K562 (cell line): ENCODE measurements around the gene ERRFI1. TPM values are rescaled to one million over a fixed set of nuclear protein-coding genes. Genes with fewer than 3 reads are reported as not detected.

Experiments used
- ARID4B ChIP-seq: sonication (generic); formaldehyde crosslinking; IDR thresholded peaks from 2 replicates; pipeline ENCODE4 v1.8.0; 2022; ENCODE audit warnings: mild to moderate bottlenecking, missing genetic modification reagents
- HMG20B ChIP-seq: fragments of 250-450 bp; sonication (Bioruptor Pico); IDR thresholded peaks from 2 replicates; pipeline ENCODE4 v1.5.0; 2021; ENCODE audit warnings: mild to moderate bottlenecking
- MIER1 ChIP-seq: fragments of 450-650 bp; IDR thresholded peaks from 2 replicates; pipeline ENCODE4 v1.6.1; 2016; ENCODE audit warnings: antibody characterized with exemption, mild to moderate bottlenecking, low read depth
- NCOA1 ChIP-seq: fragments of 450-650 bp; IDR thresholded peaks from 2 replicates; pipeline ENCODE4 v1.6.1; 2016; ENCODE audit warnings: low read depth
- ZBTB43 ChIP-seq: sonication (generic); formaldehyde crosslinking; IDR thresholded peaks from 2 replicates; pipeline ENCODE4 v1.8.0; 2023; ENCODE audit warnings: mild to moderate bottlenecking, missing genetic modification reagents
- ZNF175 ChIP-seq: fragments of 200-800 bp; sonication (Bioruptor generic); IDR thresholded peaks from 2 replicates; pipeline ENCODE4 v1.6.1; 2016; ENCODE audit warnings: low read depth, mild to moderate bottlenecking, missing genetic modification characterization, missing compliant biosample characterization
- ZNF318 ChIP-seq, 2 experiments: fragments of 450-650 bp; IDR thresholded peaks; 2 replicates each; pipeline ENCODE4 v1.6.1; 2016; ENCODE audit warnings: mild to moderate bottlenecking in 2 of 2, borderline replicate concordance in 1 of 2, low read depth in 1 of 2, moderate library complexity in 1 of 2
- polyA plus RNA-seq, 8 experiments: library from polyadenylated mRNA; depleted of rRNA in 4 of 8; stranded (reverse) in 5 of 8; unstranded in 3 of 8; fragments of >200 nt; fragmentation: Nextera tagmentation in 2 of 8; fragmentation: Illumina TruSeq in 1 of 8; extraction: Ambion mirVana in 2 of 8; extraction: Trizol in 1 of 8; gene quantifications; 2 replicates each; pipeline versions ENCODE4 v1.2.1 to v1.2.3, GENCODE V29; 2011 to 2014; ENCODE audit warnings: inconsistent platforms in 1 of 8, missing spikeins in 1 of 8
- total RNA-seq, 7 experiments: library from RNA; depleted of rRNA in 6 of 7; stranded (reverse); fragments of >200 nt in 6 of 7; fragmentation: Illumina TruSeq in 2 of 7; extraction: Trizol in 2 of 7; gene quantifications; 2 replicates each; pipeline versions ENCODE4 v1.2.1 to v1.2.3, GENCODE V29; 2011 to 2021; ENCODE audit warnings: low replicate concordance in 1 of 7
- TF ChIP-seq, protein P1 (sequence below): fragments of 250-450 bp; sonication (Bioruptor Pico); IDR thresholded peaks from 2 replicates; pipeline ENCODE4 v1.4.0; 2020; ENCODE audit warnings: mild to moderate bottlenecking, moderate library complexity

Gene ERRFI1
- total and polyA plus RNA-seq, 9 of the 15 experiments (the other 6 are each of a cell fraction or from before 2014, with no cell fraction given) = 0.67 to 4.4 (median 1.1) TPM

DNA sequence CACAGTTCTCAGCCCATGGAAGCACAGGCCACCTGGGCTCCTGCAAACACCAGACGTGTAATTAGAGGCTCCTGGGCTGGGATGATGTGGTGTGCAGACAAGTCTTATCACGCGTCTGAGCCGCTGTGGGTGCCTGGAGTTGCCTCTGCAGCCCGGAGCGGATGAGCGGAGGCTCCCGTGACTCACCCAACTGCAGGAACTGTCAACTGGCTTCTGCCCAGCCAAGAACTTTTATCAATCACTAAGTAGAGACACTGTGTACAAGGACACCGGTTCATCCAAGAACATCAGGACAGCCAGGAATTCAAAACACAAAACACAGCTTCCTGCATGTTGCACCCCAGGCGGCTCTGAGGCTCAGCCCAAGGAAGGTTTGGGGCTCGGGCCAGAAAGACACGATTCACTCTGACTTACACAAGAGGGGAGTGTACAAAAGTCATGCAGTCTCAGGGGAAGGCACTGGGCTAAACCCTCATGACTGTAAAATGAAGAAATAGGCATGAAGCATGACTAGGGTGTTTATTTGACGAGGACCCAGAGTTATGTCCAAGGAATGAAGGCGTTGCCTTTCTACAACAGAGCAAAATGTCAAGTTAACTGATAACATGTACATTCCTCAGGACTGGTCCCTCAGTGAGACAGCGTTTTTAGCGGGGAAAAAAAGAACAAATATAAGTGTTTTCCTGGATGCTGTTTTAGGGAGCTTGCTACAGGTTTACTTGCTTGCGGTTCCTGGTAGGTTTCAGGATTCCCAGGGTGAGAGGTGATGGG, 21.1 kb downstream of the ERRFI1 start (continued):
- TF ChIP-seq ARID4B (CRISPR knock-in tag) (no peak), ZBTB43 (CRISPR knock-in tag) (no peak), MIER1 (0 out of 2 replicates have a peak, but pooled peaks have one; percentile 11), ZNF318 (IDR thresholded peaks at IDR 0.05; ENCODE audit: borderline replicate concordance in 1 of 2, low read depth in 1 of 2) (peak in 1 of 2 experiments; percentile 83; a peak in 1 of 4 replicates), NCOA1 (peak; percentile 81; the same call in 1 of the 2 replicates), ZNF175 (CRISPR knock-in tag) (no peak), HMG20B (no peak)
- TF ChIP-seq, protein P1, sequence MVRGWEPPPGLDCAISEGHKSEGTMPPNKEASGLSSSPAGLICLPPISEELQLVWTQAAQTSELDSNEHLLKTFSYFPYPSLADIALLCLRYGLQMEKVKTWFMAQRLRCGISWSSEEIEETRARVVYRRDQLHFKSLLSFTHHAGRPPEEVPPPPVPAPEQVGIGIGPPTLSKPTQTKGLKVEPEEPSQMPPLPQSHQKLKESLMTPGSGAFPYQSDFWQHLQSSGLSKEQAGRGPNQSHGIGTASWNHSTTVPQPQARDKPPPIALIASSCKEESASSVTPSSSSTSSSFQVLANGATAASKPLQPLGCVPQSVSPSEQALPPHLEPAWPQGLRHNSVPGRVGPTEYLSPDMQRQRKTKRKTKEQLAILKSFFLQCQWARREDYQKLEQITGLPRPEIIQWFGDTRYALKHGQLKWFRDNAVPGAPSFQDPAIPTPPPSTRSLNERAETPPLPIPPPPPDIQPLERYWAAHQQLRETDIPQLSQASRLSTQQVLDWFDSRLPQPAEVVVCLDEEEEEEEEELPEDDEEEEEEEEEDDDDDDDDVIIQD (CRISPR knock-in tag) = no peak
